Measurements from ENCODE around the gene CCNE1. TPM values are rescaled to one million over a fixed set of nuclear protein-coding genes. Genes with fewer than 3 reads are reported as not detected.

CCNE1 gene
- total and polyA plus RNA-seq, 9 of the 15 experiments (the other 6 are each of a cell fraction or from before 2014, with no cell fraction given) = 6.2 to 41.0 (median 31.6) TPM

DNA sequence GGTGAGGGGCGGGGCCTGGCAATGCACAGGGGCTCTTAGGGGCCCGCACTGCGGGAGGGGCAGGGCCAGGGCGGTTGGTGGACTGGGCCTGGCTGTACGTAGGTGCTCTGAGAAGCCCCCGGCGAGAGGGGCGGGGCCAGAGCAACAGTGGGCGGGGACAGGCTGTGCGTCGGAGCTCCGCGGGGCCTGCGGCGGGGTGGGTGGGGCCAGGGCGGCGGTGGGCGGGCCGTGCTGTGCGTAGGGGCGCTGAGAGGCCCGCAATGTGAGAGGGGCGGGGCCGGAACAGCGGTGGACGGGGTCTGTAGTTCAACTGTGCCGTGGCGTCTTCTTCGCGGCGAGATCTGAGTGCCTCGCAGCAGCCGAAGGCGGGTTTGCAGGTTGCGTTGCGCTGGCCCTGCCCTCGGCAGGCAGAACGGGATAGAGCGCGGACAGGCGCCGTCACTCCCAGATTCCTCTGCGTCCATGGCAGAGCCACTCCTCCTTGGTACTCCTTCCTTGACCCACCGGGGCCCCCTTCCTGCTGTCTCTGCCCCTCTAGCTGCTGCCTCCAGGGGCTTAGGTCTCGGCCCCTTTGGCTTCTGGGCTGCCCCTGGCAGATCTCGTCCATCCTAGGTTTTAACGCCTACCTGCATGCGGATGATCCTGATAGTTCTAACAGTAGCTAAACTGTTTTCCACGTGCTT lies 33.2 kb downstream of the CCNE1 start (continued):
- TF ChIP-seq RB1 (IDR thresholded peaks at IDR 0.05; ENCODE audit: low read depth) = peak; percentile 13; the same call in 1 of the 2 replicates
- TF ChIP-seq TCF3 (CRISPR knock-in tag; IDR thresholded peaks at IDR 0.05) = no peak
- 0 out of 2 replicates have a peak, but pooled peaks have one; percentile 20 for TF ChIP-seq HCFC1 (IDR thresholded peaks at IDR 0.05; ENCODE audit: low read depth, low read length)
- no peak for TF ChIP-seq ZC3H11A (IDR thresholded peaks at IDR 0.05; ENCODE audit: low read depth, low read length)
- TF ChIP-seq NKRF (IDR thresholded peaks at IDR 0.05; ENCODE audit: borderline replicate concordance) = peak; percentile 52
- no peak for TF ChIP-seq STAT5B (CRISPR knock-in tag; IDR thresholded peaks at IDR 0.05)
- TF ChIP-seq, protein P1, sequence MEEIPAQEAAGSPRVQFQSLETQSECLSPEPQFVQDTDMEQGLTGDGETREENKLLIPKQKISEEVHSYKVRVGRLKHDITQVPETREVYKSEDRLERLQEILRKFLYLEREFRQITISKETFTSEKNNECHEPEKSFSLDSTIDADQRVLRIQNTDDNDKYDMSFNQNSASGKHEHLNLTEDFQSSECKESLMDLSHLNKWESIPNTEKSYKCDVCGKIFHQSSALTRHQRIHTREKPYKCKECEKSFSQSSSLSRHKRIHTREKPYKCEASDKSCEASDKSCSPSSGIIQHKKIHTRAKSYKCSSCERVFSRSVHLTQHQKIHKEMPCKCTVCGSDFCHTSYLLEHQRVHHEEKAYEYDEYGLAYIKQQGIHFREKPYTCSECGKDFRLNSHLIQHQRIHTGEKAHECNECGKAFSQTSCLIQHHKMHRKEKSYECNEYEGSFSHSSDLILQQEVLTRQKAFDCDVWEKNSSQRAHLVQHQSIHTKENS (CRISPR knock-in tag; IDR thresholded peaks at IDR 0.05) = no peak
- TF ChIP-seq ZBTB33 (CRISPR knock-in tag; IDR thresholded peaks at IDR 0.05) = no peak
- TF ChIP-seq, protein P2, sequence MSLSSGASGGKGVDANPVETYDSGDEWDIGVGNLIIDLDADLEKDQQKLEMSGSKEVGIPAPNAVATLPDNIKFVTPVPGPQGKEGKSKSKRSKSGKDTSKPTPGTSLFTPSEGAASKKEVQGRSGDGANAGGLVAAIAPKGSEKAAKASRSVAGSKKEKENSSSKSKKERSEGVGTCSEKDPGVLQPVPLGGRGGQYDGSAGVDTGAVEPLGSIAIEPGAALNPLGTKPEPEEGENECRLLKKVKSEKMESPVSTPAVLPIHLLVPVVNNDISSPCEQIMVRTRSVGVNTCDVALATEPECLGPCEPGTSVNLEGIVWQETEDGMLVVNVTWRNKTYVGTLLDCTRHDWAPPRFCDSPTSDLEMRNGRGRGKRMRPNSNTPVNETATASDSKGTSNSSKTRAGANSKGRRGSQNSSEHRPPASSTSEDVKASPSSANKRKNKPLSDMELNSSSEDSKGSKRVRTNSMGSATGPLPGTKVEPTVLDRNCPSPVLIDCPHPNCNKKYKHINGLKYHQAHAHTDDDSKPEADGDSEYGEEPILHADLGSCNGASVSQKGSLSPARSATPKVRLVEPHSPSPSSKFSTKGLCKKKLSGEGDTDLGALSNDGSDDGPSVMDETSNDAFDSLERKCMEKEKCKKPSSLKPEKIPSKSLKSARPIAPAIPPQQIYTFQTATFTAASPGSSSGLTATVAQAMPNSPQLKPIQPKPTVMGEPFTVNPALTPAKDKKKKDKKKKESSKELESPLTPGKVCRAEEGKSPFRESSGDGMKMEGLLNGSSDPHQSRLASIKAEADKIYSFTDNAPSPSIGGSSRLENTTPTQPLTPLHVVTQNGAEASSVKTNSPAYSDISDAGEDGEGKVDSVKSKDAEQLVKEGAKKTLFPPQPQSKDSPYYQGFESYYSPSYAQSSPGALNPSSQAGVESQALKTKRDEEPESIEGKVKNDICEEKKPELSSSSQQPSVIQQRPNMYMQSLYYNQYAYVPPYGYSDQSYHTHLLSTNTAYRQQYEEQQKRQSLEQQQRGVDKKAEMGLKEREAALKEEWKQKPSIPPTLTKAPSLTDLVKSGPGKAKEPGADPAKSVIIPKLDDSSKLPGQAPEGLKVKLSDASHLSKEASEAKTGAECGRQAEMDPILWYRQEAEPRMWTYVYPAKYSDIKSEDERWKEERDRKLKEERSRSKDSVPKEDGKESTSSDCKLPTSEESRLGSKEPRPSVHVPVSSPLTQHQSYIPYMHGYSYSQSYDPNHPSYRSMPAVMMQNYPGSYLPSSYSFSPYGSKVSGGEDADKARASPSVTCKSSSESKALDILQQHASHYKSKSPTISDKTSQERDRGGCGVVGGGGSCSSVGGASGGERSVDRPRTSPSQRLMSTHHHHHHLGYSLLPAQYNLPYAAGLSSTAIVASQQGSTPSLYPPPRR (CRISPR knock-in tag; IDR thresholded peaks at IDR 0.05; ENCODE audit: borderline replicate concordance) = no peak
- TF ChIP-seq POLR2AphosphoS2 (IDR thresholded peaks at IDR 0.05; ENCODE audit: low read length) = no peak
- TF ChIP-seq, protein P3, sequence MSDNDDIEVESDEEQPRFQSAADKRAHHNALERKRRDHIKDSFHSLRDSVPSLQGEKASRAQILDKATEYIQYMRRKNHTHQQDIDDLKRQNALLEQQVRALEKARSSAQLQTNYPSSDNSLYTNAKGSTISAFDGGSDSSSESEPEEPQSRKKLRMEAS (CRISPR knock-in tag; IDR thresholded peaks at IDR 0.05) = peak; percentile 62
- peak; percentile 62; the same call in 1 of the 2 replicates for TF ChIP-seq GABPA (tag; conservative IDR thresholded peaks at IDR 0.05; ENCODE audit: low read depth)
- 0 out of 2 replicates have a peak, but pooled peaks have one; percentile 39 for TF ChIP-seq HDAC8 (tag; IDR thresholded peaks at IDR 0.05)
- no peak for TF ChIP-seq RBM15 (IDR thresholded peaks at IDR 0.05; ENCODE audit: insufficient read depth, low read length)
- peak; percentile 11 for TF ChIP-seq CREM (IDR thresholded peaks at IDR 0.05; ENCODE audit: low read depth)
- TF ChIP-seq ZNF780A (CRISPR knock-in tag; IDR thresholded peaks at IDR 0.05) = 0 out of 2 replicates have a peak, but pooled peaks have one; percentile 43
- no peak; a peak in 2 of 4 replicates for TF ChIP-seq MAZ (CRISPR knock-in tag; conservative IDR thresholded peaks at IDR 0.05 in 1 of 2, IDR thresholded peaks at IDR 0.05 in 1 of 2)
